HFFc6 (cell line): Measurements from ENCODE around the gene AXIN1. TPM values are rescaled to one million over a fixed set of nuclear protein-coding genes. Genes with fewer than 3 reads are reported as not detected.

Experiments
- DNase-seq: peaks from one replicate; pipeline ENCODE4 v3.0.0-alpha.2; 2018
- H3K27ac Mint-ChIP-seq: 2 replicates; pipeline ENCODE4 v1.8.0; 2020; ENCODE audit warnings: mild to moderate bottlenecking, mixed read lengths
- H3K27me3 Mint-ChIP-seq: 2 replicates; pipeline ENCODE4 v1.8.0; 2021; ENCODE audit warnings: mild to moderate bottlenecking, moderate library complexity, mixed read lengths; ENCODE audit not compliant: insufficient read depth
- H3K36me3 Mint-ChIP-seq: 2 replicates; pipeline ENCODE4 v1.8.0; 2021; ENCODE audit warnings: low read depth, mixed read lengths
- H3K4me1 Mint-ChIP-seq: 2 replicates; pipeline ENCODE4 v1.8.0; 2020; ENCODE audit warnings: low read depth, mixed read lengths
- H3K4me3 Mint-ChIP-seq: 2 replicates; pipeline ENCODE4 v1.8.0; 2020; ENCODE audit warnings: mild to moderate bottlenecking, moderate library complexity, mixed read lengths
- H3K9me3 Mint-ChIP-seq: 2 replicates; pipeline ENCODE4 v1.8.0; 2020; ENCODE audit warnings: mild to moderate bottlenecking, mixed read lengths
- total RNA-seq, 6 experiments: library from RNA; stranded (reverse); fragmentation: NEBNext Ultra II Directional; extraction: Animal tissue kit (Norgen Biotek cat#: 25700); gene quantifications; 2 replicates in 1 of 6; 3 replicates in 5 of 6; pipeline ENCODE4 v1.2.3, GENCODE V29; 2021
- TF ChIP-seq, protein P1 (sequence below): fragments of 200-600 bp; sonication (generic); IDR thresholded peaks from 2 replicates; pipeline ENCODE4 v1.5.0; 2021; ENCODE audit warnings: antibody characterized with exemption, mild to moderate bottlenecking

Gene AXIN1
- total RNA-seq, 6 experiments from 2014 or later = 13.6 to 16.7 (median 14.7) TPM

- TF ChIP-seq, protein P1, sequence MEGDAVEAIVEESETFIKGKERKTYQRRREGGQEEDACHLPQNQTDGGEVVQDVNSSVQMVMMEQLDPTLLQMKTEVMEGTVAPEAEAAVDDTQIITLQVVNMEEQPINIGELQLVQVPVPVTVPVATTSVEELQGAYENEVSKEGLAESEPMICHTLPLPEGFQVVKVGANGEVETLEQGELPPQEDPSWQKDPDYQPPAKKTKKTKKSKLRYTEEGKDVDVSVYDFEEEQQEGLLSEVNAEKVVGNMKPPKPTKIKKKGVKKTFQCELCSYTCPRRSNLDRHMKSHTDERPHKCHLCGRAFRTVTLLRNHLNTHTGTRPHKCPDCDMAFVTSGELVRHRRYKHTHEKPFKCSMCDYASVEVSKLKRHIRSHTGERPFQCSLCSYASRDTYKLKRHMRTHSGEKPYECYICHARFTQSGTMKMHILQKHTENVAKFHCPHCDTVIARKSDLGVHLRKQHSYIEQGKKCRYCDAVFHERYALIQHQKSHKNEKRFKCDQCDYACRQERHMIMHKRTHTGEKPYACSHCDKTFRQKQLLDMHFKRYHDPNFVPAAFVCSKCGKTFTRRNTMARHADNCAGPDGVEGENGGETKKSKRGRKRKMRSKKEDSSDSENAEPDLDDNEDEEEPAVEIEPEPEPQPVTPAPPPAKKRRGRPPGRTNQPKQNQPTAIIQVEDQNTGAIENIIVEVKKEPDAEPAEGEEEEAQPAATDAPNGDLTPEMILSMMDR = no peak
- no peaks in the 10 kb centered on the region for H3K4me1 Mint-ChIP-seq
- H3K4me3 Mint-ChIP-seq = no peak overlapping the region
- H3K36me3 Mint-ChIP-seq = no peaks in the 10 kb centered on the region
- H3K9me3 Mint-ChIP-seq = no peaks in the 10 kb centered on the region
- no peak for DNase-seq
- H3K27me3 Mint-ChIP-seq = peaks cover 2% of the 10 kb centered on the region; the same call in 1 of the 2 replicates
- no peak overlapping the region for H3K27ac Mint-ChIP-seq
Observed at GRCh38 chr16:361341-361871, 8.9 kb upstream of the AXIN1 start.

DNA sequence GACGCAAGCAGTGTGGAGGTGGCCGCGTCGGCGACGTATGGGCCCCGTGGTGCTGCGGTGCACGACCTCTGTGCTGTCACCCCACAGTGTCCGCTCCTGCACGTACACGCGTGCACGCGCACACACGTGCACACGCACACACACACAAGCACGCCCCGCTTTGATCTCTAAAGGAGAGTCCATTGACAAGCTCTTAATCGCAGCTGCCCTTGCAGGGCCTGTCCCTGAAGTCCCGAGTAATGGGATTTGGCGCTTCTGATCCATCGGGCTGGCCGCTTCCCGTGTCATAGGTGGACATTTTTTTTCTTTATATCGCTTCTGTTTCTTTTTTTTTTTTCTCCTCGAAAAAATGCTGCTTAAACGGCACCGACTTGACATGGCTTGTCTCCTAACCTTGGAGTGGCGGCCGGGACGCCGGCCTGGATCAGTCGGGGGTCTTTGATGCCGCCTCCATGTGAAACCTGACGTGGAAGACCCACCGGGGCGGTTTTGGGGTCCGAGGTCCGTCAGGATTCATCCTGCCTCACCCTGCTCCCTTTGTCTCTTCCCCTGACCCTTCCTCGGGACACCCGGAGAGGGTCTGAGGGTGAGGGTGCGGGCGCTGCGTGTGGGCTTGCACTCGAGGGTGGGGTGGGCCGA, 8.3 kb upstream of the AXIN1 start:
- Mint-ChIP-seq H3K36me3 (no peaks in the 10 kb centered on the region), H3K27ac (no peak overlapping the region), H3K9me3 (no peaks in the 10 kb centered on the region), H3K4me1 (no peaks in the 10 kb centered on the region), H3K27me3 (peaks cover 2% of the 10 kb centered on the region; the same call in 1 of the 2 replicates), H3K4me3 (no peak overlapping the region)
- no peak for DNase-seq
- TF ChIP-seq, protein P1 = no peak

GRCh38 chr16:359871-360697, 7.6 kb upstream of the AXIN1 start:
- peaks cover 2% of the 10 kb centered on the region; the same call in 1 of the 2 replicates for H3K27me3 Mint-ChIP-seq
- TF ChIP-seq, protein P1 = no peak
- H3K9me3 Mint-ChIP-seq = no peaks in the 10 kb centered on the region
- no peak overlapping the region for H3K27ac Mint-ChIP-seq
- no peak for DNase-seq
- no peak overlapping the region for H3K4me3 Mint-ChIP-seq
- H3K36me3 Mint-ChIP-seq = no peaks in the 10 kb centered on the region
- H3K4me1 Mint-ChIP-seq = no peaks in the 10 kb centered on the region

DNA sequence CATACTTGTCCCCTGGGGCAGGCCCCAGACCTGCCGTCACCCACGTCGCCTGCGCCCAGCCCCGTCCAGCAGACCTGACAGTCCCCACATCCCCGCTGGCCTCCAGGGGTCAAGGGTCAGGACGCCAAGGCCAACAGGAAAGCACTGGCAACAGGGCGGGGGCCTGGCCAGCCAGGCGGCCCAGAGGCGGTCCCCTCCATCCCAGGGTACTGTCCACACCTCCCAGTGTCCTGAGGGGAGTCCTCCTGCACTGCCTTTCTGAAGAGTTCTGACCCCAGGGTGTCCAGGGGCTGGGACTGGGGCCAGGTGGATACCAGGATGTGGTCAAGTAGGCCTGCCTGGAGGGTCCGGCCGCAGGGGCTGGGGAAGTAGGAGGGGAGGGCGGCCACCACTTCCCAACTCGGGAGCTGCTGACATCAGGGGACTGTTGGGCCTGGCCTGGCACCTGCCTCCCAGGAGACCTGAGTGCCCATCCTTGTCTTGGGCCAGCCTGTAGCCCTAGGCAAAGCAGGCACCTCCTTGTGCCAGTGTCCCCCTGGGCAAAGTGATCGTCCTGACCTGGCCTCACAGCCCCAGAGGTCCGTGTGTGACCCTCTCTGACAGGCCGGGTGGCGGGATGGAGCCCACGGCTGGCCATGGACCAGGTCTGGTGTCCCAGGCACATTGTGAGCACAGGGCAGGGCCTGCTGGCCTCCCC, 6.7 kb upstream of the AXIN1 start:
- Mint-ChIP-seq H3K9me3 (no peaks in the 10 kb centered on the region), H3K27ac (no peak overlapping the region), H3K4me1 (no peaks in the 10 kb centered on the region), H3K27me3 (peaks cover 2% of the 10 kb centered on the region; the same call in 1 of the 2 replicates), H3K36me3 (no peaks in the 10 kb centered on the region), H3K4me3 (no peak overlapping the region)
- TF ChIP-seq, protein P1 = no peak
- no peak for DNase-seq

- no peaks in the 10 kb centered on the region for H3K36me3 Mint-ChIP-seq
- H3K4me1 Mint-ChIP-seq = no peaks in the 10 kb centered on the region
- no peak overlapping the region for H3K4me3 Mint-ChIP-seq
- H3K9me3 Mint-ChIP-seq = no peaks in the 10 kb centered on the region
- DNase-seq = no peak
- H3K27ac Mint-ChIP-seq = no peak overlapping the region
- TF ChIP-seq, protein P1 = no peak
- no peaks in the 10 kb centered on the region for H3K27me3 Mint-ChIP-seq
Observed at GRCh38 chr16:356741-357140, 4.2 kb upstream of the AXIN1 start.
